Measurements from ENCODE around the gene OSBP.

DNA sequence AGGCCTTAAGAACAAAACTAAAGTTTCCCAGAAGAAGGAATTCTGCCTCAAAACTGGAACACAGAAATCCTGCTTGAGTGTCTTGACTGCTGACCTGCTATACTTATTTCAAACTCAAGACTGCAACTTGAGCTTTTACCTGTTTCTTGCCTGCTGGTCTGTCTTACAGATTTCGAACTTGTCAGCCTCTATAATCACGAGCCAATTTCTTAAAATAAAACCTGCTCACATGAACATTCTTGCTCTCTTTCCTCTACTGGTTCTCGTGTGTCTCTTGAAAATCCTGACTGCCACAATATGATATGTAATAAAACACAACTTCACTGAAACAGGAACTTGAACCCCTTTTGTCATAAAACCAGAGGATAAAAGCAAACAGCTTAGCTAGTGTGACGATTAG, 39.3 kb upstream of the OSBP start:
- TF ChIP-seq ESRRA (CRISPR knock-in tag; IDR thresholded peaks at IDR 0.05; ENCODE audit: borderline replicate concordance) (no peak), CBFB (CRISPR knock-in tag; IDR thresholded peaks at IDR 0.05; ENCODE audit: low read depth) (no peak), ZNF121 (CRISPR knock-in tag; IDR thresholded peaks at IDR 0.05) (no peak)
- TF ChIP-seq, protein P1, sequence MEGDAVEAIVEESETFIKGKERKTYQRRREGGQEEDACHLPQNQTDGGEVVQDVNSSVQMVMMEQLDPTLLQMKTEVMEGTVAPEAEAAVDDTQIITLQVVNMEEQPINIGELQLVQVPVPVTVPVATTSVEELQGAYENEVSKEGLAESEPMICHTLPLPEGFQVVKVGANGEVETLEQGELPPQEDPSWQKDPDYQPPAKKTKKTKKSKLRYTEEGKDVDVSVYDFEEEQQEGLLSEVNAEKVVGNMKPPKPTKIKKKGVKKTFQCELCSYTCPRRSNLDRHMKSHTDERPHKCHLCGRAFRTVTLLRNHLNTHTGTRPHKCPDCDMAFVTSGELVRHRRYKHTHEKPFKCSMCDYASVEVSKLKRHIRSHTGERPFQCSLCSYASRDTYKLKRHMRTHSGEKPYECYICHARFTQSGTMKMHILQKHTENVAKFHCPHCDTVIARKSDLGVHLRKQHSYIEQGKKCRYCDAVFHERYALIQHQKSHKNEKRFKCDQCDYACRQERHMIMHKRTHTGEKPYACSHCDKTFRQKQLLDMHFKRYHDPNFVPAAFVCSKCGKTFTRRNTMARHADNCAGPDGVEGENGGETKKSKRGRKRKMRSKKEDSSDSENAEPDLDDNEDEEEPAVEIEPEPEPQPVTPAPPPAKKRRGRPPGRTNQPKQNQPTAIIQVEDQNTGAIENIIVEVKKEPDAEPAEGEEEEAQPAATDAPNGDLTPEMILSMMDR (IDR thresholded peaks at IDR 0.05): no peak
- TF ChIP-seq, protein P2, sequence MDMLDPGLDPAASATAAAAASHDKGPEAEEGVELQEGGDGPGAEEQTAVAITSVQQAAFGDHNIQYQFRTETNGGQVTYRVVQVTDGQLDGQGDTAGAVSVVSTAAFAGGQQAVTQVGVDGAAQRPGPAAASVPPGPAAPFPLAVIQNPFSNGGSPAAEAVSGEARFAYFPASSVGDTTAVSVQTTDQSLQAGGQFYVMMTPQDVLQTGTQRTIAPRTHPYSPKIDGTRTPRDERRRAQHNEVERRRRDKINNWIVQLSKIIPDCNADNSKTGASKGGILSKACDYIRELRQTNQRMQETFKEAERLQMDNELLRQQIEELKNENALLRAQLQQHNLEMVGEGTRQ (CRISPR knock-in tag; IDR thresholded peaks at IDR 0.05): no peak
